HS-5 (cell line): ENCODE measurements around the gene PRC1.
"Not testable (repeated sequence)": the region's sequence is repeated elsewhere in the genome, so short reads cannot be mapped to it uniquely, and the experiment has no call there.

Experiments
- DNase-seq: peaks from one replicate; pipeline ENCODE4 v3.0.0-alpha.2; 2012; ENCODE audit warnings: low read depth

Gene PRC1

GRCh38 chr15:90994417-90995311 lies at the start of gene PRC1:
PRC1 (minus strand) TSS chr15:90994535; CDS start chr15:90994417, 118 bp downstream.
- peak; percentile 82 for DNase-seq

- DNase-seq: no peak
These were observed 49.0 kb upstream of the PRC1 start for GRCh38 chr15:91043202-91043874.

- no peak for DNase-seq
These were observed 46.5 kb upstream of the PRC1 start for GRCh38 chr15:91040856-91041255.

GRCh38 chr15:91039996-91040395 lies 45.7 kb upstream of the PRC1 start:
- no peak for DNase-seq

- DNase-seq: no peak
These were observed 38.8 kb upstream of the PRC1 start for GRCh38 chr15:91032919-91033803.

- DNase-seq: no peak
These were observed 37.5 kb upstream of the PRC1 start for GRCh38 chr15:91031796-91032195.

- no peak for DNase-seq
These were observed 33.3 kb upstream of the PRC1 start for GRCh38 chr15:91027677-91028076.

- no peak for DNase-seq
These were observed 29.4 kb upstream of the PRC1 start for GRCh38 chr15:91023720-91024119.

GRCh38 chr15:91022832-91023129 lies 28.4 kb upstream of the PRC1 start:
- no peak for DNase-seq

- peak; percentile 39 for DNase-seq
These were observed 27.9 kb upstream of the PRC1 start, which contains the start of gene VPS33B for GRCh38 chr15:91022075-91022831. VPS33B (minus strand) TSS chr15:91022594; CDS start chr15:91022249, 345 bp downstream.

- DNase-seq: no peak
These were observed 27.3 kb upstream of the PRC1 start for GRCh38 chr15:91021516-91022074.

- no peak for DNase-seq
These were observed 23.8 kb upstream of the PRC1 start for GRCh38 chr15:91018158-91018557.

- no peak for DNase-seq
These were observed 23.4 kb upstream of the PRC1 start for GRCh38 chr15:91017716-91018115.

- DNase-seq: not testable (repeated sequence)
These were observed 19.4 kb upstream of the PRC1 start for GRCh38 chr15:91013701-91014100.

GRCh38 chr15:91007266-91007665 lies 12.9 kb upstream of the PRC1 start:
- DNase-seq: no peak

- DNase-seq: no peak
These were observed 6.9 kb upstream of the PRC1 start for GRCh38 chr15:91001209-91001608.

- no peak for DNase-seq
These were observed 4.4 kb upstream of the PRC1 start for GRCh38 chr15:90998737-90999136.

GRCh38 chr15:90994059-90994416 lies 297 bp downstream of the PRC1 start:
- no peak for DNase-seq

- DNase-seq: no peak
These were observed 2.6 kb downstream of the PRC1 start for GRCh38 chr15:90991587-90992285.

- DNase-seq: no peak
These were observed 3.9 kb downstream of the PRC1 start for GRCh38 chr15:90990446-90990845.
